ENCODE measurements around the gene AKAIN1. TPM values are rescaled to one million over a fixed set of nuclear protein-coding genes. Genes with fewer than 3 reads are reported as not detected.

The AKAIN1 gene
- polyA plus RNA-seq, 6 donors from 2014 or later, result not detected

GRCh38 chr18:5106730-5107129, 90.3 kb downstream of the AKAIN1 start:
- Mint-ChIP-seq H3K36me3 (no peaks in the 10 kb centered on the region), H3K9me3 (no peaks in the 10 kb centered on the region), H3K27me3 (peaks cover 0 to 11% (median 9%) of the 10 kb centered on the region in 3 donors), H3K4me1 (no peaks in the 10 kb centered on the region), H3K4me3 (no peak overlapping the region), H3K27ac (no peak overlapping the region)
- ATAC-seq (ENCODE audit: low read depth in 2 of 2) (no peak), DNase-seq (no peak)

DNA sequence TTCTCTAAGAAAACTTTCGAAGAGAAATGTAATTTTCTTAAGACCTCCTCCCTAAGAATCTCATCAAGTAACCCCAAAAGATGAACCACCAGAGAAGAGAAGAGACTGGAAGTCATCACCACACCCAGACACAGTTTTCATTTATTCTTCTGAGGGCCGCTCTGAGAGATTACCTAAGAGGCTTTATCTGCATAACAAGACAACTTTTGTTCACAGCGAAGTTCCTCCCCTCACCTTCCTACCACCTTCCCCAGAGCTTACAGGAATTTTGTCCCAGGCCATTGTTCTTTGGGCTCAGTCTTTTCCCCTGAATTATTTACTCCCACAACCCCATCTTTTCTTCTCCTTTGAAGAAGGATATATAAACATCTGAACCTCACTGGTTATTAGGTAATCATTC, 92.8 kb downstream of the AKAIN1 start:
- Mint-ChIP-seq H3K4me1 (no peaks in the 10 kb centered on the region), H3K4me3 (no peak overlapping the region), H3K27me3 (peaks cover 0 to 15% (median 9%) of the 10 kb centered on the region in 3 donors), H3K36me3 (no peaks in the 10 kb centered on the region), H3K9me3 (no peaks in the 10 kb centered on the region), H3K27ac (peak overlapping the region in 1 of 6 donors; percentile 85)
- no peak for DNase-seq
- no peak for ATAC-seq (ENCODE audit: low read depth in 2 of 2)

GRCh38 chr18:5103693-5104092, 93.4 kb downstream of the AKAIN1 start:
- H3K27me3 Mint-ChIP-seq, result peaks cover under 1 to 15% (median 7%) of the 10 kb centered on the region in 3 donors
- no peak overlapping the region for H3K4me3 Mint-ChIP-seq
- no peaks in the 10 kb centered on the region for H3K9me3 Mint-ChIP-seq
- H3K4me1 Mint-ChIP-seq, result no peaks in the 10 kb centered on the region
- ATAC-seq (ENCODE audit: low read depth in 2 of 2), result no peak
- no peak overlapping the region for H3K27ac Mint-ChIP-seq
- H3K36me3 Mint-ChIP-seq, result no peaks in the 10 kb centered on the region
- DNase-seq, result no peak

DNA sequence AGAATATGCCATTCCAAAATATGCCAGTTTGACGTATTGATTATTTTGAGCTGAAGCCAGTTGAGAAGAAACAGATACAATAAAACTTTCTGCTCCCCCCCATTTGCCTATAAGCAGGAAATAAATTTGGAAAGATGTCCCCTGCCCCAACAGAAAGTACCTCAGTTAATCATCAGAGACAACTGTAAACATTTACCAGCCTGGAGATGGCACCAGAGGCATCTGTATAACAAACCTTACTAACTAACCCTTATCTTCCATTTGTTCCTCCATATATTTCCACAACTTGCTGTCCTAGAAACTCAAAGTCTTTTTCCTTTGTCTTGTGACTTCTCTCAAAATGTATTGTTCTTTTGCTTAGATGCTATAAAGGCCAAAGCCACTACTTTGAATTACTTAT, 93.8 kb downstream of the AKAIN1 start:
- H3K27ac Mint-ChIP-seq, result no peak overlapping the region
- no peak for ATAC-seq (ENCODE audit: low read depth in 2 of 2)
- H3K9me3 Mint-ChIP-seq, result no peaks in the 10 kb centered on the region
- no peaks in the 10 kb centered on the region for H3K4me1 Mint-ChIP-seq
- no peak for DNase-seq
- no peak overlapping the region for H3K4me3 Mint-ChIP-seq
- H3K36me3 Mint-ChIP-seq, result no peaks in the 10 kb centered on the region
- peaks cover 3 to 15% (median 4%) of the 10 kb centered on the region in 3 donors for H3K27me3 Mint-ChIP-seq

DNA sequence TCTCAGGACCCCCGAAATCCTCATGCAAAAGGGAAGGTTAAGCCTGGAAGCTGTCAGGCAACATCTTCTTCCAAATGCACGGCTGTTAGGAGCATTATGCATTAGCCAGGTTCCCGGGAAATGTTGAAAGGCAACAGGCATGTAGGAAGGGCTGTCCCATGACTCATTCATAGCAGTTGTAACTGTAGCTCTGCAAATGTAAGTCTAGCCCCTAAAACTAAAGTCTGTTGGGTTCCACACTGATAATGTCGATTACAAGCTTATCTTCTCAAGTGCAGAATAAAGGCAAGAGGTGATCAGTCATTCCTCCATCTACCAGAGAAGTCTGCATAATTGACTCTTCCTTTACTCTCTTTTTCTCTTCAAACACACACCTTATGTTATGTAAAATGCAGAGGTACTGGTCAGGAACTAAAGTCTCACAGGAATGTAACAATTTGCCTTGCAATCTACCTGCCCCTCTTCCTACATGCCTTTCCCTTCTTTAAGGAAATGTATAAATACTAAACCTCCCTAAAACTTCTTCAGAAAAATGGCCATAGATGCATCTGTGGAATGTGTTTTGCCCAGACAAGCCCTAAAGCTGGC, 99.8 kb downstream of the AKAIN1 start:
- peaks cover 0 to 5% (median 4%) of the 10 kb centered on the region in 3 donors for H3K27me3 Mint-ChIP-seq
- peaks cover 0 to 13% (median 5%) of the 10 kb centered on the region in 7 donors for H3K9me3 Mint-ChIP-seq
- no peaks in the 10 kb centered on the region for H3K36me3 Mint-ChIP-seq
- H3K4me3 Mint-ChIP-seq, result no peak overlapping the region
- H3K27ac Mint-ChIP-seq, result no peak overlapping the region
- ATAC-seq (ENCODE audit: low read depth in 2 of 2), result no peak
- no peak for DNase-seq
- H3K4me1 Mint-ChIP-seq, result no peaks in the 10 kb centered on the region

DNA sequence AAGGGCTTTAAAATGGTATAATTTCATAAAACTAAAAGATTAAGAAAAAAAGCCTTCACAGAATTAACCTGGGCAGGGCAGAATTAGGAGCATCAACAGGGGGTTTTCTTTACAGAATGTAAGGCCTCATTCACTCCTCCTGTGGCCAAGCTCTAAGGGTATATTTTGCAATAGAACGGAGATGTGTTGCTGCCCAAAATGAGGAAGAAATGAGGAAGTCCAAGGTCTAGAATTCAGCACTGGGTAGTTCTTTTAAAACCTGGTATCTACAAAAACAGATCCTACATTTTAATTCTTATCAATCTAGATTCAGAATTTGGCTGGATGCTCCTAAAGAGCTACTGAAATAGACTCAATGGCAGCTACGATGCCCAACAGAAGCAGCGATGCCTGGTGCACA, 101.8 kb downstream of the AKAIN1 start:
- peaks cover 0 to 5% of the 10 kb centered on the region in 2 donors for H3K36me3 Mint-ChIP-seq
- no peaks in the 10 kb centered on the region for H3K4me1 Mint-ChIP-seq
- no peak for ATAC-seq (ENCODE audit: low read depth in 2 of 2)
- no peak overlapping the region for H3K27ac Mint-ChIP-seq
- peaks cover 0 to 5% (median 0%) of the 10 kb centered on the region in 3 donors for H3K27me3 Mint-ChIP-seq
- H3K9me3 Mint-ChIP-seq, result peaks cover 0 to 28% (median 9%) of the 10 kb centered on the region in 7 donors
- no peak overlapping the region for H3K4me3 Mint-ChIP-seq
- DNase-seq, result no peak

- no peak for ATAC-seq (ENCODE audit: low read depth in 2 of 2)
- Mint-ChIP-seq H3K9me3 (peaks cover 3 to 40% (median 12%) of the 10 kb centered on the region in 7 donors), H3K4me1 (no peaks in the 10 kb centered on the region), H3K27me3 (peaks cover 0 to 5% (median 0%) of the 10 kb centered on the region in 3 donors), H3K27ac (no peak overlapping the region), H3K36me3 (peaks cover 5% of the 10 kb centered on the region in 2 donors), H3K4me3 (no peak overlapping the region)
- DNase-seq, result no peak
These were observed 103.2 kb downstream of the AKAIN1 start for GRCh38 chr18:5093902-5094301.

Other genes starting within 250 kb of the AKAIN1 start
- gene ZBTB14, start 98.5 kb upstream of the AKAIN1 start, polyA plus RNA-seq (ENCODE audit: low read depth in 6 of 6), result 10 to 100 TPM in 5 of 6 donors, 1 to 10 TPM in 1; 9.8 to 21.0 (median 15.8) TPM